NCI-H2107 treated with DMSO at 0.1 percent for 48 hours (cell line): Measurements from ENCODE around the gene DCAF10.
"Not testable (repeated sequence)": the region's sequence is repeated elsewhere in the genome, so short reads cannot be mapped to it uniquely, and the experiment has no call there.

Experiments used
- DNase-seq: peaks from one replicate; lab custom pipeline; 2025; ENCODE audit not compliant: unreplicated experiment; lab: John Stamatoyannopoulos, UW

The DCAF10 gene

DNA sequence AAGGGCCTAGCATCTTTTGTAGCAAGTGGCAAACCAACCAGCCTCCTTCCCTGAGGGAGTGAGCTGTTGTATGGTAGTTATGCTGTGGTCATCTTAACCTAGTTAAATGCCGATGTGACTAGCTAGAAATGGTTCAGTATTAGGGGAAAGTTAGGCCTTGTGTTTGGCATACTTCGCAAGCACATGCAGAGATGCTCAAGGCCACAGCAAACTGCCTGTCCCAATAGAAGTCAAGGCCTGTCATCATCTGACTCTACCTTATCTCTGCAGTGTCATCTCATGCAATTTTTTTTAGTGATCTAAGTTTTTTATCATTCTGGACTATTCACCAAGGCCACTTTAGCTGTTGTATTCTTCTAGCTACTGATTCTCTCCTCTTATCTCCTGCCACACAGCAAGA is 10.5 kb upstream of the DCAF10 start:
- DNase-seq, result no peak

DNA sequence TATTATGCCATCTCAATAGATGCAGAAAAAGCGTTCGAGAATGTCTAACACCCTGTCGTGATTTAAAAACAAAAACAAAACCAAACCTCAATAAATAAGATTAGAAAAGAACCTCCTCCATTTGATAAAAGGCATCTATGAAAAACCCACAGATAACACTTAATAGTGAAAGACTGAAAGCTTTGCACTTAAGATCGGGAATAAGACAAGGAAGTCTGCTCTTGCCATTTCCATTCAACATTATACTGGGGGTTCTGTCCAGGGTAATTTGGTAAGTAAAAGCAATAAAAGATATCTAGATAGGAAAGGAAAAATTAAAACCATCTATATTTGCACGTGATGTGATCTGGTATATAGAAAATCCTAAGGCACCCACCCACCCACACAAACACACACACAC is 8.5 kb upstream of the DCAF10 start:
- DNase-seq, result no peak

DNA sequence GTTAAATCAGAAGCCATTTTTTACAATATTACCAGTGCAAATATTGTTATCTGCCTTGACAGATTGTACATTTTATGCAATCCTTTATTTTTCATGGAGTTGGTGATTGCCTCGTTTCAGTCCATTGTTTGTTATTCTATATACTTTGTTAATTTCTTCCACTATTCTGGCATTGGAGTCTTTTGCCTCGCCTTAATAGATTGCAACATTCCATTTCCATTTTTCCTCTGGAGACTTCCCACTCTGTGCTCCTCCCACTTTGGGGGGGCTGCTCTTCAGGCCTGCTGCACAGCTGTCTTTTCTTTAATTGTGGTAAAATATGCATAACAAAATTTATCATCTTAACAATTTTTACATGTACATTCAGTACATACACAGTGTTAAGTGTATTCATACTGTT is 4.4 kb upstream of the DCAF10 start:
- no peak for DNase-seq

- DNase-seq, result no peak
These were observed 1.9 kb upstream of the DCAF10 start for GRCh38 chr9:37798677-37799076.

DNA sequence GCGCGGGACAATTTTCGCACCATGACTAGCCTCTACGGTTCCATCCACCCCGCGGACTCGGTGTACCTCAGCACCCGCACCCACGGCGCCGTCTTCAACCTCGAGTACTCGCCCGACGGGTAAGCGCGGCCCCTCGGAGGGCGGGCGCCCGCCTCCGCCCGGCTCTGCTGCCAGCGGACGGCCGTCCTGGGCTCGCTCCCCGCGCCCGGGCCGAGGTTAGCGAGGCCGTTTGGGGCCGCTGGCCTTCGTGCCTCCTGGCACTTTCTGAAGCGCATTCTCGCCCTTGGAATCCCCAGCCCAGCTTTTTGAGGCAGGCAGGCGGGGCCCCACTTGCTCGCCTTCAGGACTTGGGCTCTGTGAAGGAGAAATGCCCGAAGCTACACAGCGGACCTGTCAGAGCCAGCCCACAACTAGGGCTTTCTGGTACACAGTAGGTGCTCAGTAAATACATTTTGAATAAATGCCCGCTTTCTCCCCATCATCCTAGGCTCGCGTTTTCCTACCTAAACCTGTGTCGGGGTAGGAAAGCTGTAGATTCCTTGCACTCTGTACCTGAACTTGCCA is 772 bp downstream of the DCAF10 start:
- no peak for DNase-seq

DNA sequence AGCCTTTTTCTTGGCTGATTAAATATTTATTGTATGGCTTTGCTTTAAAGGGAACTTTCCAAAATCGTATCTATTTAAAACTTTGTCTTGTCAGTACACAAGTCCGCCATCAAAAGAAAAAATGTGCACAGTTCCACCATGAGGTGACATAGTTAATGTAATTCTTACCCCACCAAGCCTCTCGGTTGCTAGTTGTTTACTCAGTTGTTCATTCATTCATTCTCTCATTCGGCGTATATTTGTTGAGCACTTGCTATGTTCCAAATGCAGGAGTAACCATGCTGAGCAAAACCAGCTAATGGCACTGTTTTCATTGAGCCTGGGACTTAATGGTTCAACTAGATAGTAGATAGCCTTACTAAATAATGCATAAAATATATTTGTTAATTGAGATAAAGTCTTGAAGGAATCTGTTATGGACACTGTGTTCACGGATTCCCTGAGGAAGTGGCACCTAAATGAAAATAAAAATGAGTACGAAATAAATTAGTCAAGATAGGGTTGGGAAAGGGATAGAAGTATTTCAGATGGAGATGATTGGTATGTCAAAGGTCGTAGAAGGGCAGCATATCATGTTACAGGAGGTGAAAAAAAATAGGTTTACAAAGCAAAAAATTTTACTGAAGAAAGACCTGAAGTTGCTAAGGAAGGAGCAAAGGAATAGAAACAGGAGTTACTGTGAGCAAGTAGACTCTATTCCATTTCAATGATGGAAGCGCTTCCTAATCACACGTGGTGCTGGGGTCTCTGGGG is 1.5 kb downstream of the DCAF10 start:
- no peak for DNase-seq

GRCh38 chr9:37806271-37806670 is 5.7 kb downstream of the DCAF10 start:
- no peak for DNase-seq

- not testable (repeated sequence) for DNase-seq
These were observed 9.1 kb downstream of the DCAF10 start for GRCh38 chr9:37809676-37810075.

GRCh38 chr9:37811906-37812476 is 11.4 kb downstream of the DCAF10 start:
- DNase-seq, result no peak

DNA sequence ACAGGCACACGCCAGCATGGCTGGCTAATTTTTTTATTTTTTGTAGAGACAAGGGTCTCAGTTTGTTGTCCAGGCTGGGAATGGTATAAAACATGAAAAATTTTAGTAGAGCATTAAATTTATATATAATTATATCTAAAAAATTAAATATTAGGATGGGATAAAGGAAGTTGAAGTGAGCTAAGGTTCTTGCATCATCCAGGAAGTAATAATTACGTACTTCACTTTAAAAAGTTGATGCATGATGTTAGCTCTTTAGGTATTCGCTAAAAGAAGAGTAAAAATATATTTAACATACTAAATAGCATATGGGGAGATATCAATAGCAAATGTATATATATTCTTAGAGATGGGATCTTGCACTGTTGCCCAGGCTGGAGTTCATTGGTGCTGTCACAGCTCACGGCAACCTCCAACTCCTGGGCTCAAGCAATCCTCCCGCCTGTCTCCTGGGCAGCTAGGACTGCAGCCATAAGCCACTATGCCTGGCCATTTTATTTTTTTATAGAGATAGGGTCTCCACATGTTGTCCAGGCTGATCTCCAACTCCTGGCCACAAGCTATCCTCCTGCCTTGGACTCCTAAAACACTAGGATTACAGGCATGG is 12.3 kb downstream of the DCAF10 start:
- no peak for DNase-seq

DNA sequence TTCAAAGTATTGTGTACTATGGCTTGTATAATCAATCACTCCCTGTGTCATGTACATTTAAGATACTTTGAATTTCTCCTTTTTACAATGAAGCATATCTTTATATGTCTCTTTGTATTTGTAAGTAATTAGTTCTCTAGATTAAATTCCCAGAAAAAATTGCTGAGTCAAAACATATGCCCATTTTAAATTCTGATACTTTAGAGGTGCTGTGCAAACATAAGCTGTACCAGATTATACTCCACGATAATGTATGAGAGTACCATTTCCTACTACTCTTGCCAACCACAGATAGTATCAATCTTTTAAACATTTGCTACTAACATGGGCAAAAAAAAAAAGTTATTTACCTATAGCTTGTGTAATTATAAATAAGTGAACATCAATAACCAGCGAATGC is 18.3 kb downstream of the DCAF10 start:
- no peak for DNase-seq

DNA sequence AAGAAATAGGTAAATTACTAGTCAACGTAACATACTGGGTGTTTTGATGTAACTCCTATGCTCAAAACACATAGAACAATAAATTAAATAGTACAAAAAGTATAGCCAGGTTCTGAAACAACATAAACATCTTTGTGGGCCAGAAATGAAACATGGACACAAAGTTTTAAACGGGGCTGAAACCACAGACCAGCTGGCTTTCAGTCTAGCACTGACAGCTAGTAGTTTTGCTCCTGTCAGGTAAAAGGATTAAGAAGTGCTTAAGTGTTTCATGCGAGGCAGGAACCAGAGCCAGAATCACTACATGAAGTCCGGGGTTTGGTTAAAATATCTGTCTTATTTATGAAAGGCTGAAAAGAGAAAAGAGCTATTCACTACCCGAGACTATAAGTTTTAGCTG is 19.5 kb downstream of the DCAF10 start:
- DNase-seq, result no peak

GRCh38 chr9:37825174-37825573 is 24.6 kb downstream of the DCAF10 start:
- not testable (repeated sequence) for DNase-seq

DNA sequence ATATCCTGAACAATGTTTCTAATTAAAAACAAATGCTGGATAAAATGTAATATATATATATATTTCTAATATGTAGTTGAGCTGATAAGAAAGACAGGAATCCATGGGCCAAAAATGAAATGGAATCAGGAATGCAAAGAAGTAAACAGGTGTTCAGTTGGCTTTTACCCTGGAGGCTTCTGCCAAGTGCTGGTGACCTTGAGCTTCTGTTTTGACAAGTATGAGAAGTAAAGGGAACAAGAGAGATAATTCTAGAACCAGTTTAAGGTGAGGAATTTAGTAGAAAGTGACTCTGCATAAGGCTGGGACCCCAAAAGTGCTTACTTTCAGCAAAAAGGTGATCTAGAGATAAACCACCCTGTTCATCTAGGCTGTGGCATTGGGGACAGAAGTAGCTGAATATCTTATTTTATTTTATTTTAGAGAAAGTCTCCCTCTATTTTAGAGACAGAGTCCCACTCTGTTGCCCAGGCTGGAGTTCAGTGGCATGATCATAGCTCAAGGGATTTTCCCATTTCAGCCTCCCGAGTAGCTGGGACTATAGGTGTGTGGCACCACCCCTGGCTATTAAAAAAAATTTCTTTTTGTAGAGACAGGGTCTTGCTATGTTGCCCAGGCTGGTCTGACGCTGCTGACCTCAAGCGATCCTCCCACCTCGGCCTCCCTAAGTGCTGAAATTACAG is 27.0 kb downstream of the DCAF10 start:
- DNase-seq, result no peak

- DNase-seq, result no peak
These were observed 35.2 kb downstream of the DCAF10 start for GRCh38 chr9:37835821-37836220.

DNA sequence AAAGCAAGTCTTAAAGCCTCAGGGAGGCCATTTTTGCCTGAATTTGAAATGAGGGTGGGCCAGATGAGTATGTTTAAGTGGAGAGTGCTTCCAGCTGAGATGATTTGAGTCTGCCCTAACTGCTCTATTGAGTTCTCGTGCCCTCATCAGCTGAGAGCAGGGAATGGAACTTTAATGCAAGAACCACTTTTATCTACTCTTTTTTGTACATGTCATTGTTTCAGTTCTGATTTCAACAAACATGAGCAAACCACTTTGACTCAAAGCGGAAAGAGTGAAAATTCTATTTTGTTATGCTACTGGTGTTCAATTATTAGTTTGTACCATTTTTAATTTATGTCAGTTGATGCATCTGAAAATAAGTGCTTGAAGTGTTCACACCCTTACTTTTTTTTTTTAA is 35.8 kb downstream of the DCAF10 start:
- DNase-seq, result no peak

- no peak for DNase-seq
These were observed 39.2 kb downstream of the DCAF10 start for GRCh38 chr9:37839496-37840461.

GRCh38 chr9:37840560-37841194 is 40.1 kb downstream of the DCAF10 start:
- DNase-seq, result no peak

- no peak for DNase-seq
These were observed 51.6 kb downstream of the DCAF10 start for GRCh38 chr9:37852222-37852621.

GRCh38 chr9:37856551-37856950 is 56.0 kb downstream of the DCAF10 start:
- DNase-seq, result no peak
